Keratinocyte (primary cell): ENCODE results near the gene PTPN13.

Experiments used
- CTCF ChIP-seq, 3 experiments: IDR thresholded peaks in 1 of 3; conservative IDR thresholded peaks in 1 of 3; optimal IDR thresholded peaks in 1 of 3; 2 replicates in 2 of 3; 3 replicates in 1 of 3; pipeline versions ENCODE3 to v1.5.1; 2011; ENCODE audit warnings: low read length in 3 of 3, mild to moderate bottlenecking in 3 of 3, moderate library complexity in 2 of 3, control low read depth in 1 of 3, inconsistent platforms in 1 of 3; ENCODE audit not compliant: insufficient read depth in 2 of 3; ENCODE audit errors: extremely low read depth in 1 of 3
- EZH2 ChIP-seq: IDR thresholded peaks from one replicate; pipeline ENCODE4 v1.6.1; 2012; ENCODE audit warnings: inconsistent platforms, mild to moderate bottlenecking, low read length, moderate library complexity

- TF ChIP-seq CTCF (optimal IDR thresholded peaks at IDR 0.05 in 1 of 3, IDR thresholded peaks at IDR 0.05 in 1 of 3, conservative IDR thresholded peaks at IDR 0.05 in 1 of 3; ENCODE audit: extremely low read depth in 1 of 3, insufficient read depth in 2 of 3, low read length in 3 of 3) (no peak), EZH2 (no peak)
These were observed 126.5 kb downstream of the PTPN13 start for GRCh38 chr4:86720508-86721068.
